ENCODE results near the gene ITGA2B. TPM values are rescaled to one million over a fixed set of nuclear protein-coding genes. Genes with fewer than 3 reads are reported as not detected.

The ITGA2B gene
- total RNA-seq, 6 donors from 2014 or later, result 3.0 to 18.1 (median 7.5) TPM

DNA sequence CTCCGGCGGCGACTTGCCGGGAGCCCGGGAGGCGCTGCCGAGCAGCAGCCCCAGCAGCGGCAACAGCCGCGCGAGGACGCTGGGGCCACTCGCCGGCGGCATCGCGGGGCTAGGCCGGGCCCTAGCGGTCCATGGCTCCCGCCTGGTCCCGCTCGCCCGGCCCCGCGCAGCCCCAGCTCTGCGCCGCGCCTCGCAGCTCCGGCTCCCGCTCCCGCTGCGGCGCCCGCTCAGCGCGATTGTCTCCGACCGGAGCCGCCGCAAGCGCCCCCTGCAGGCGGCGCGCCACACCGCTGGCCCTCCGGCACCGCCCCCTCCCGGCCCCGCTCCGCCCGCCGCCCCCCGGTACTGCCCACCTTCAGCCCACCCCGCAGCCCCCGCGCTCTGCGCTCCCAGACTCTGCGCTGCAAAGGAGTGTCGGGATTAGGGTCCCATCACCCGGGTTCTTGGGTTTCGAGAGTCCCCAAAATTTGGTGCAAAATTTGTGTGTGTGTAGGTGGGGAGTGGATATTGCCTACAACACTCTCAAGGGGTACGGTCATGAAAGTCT is 25.8 kb downstream of the ITGA2B start, which contains the start of gene FAM171A2:
FAM171A2 (minus strand) TSS at position 241 of the 547 bp plus-strand sequence; CDS start at position 102, 139 bp downstream.
- H3K27ac ChIP-seq, result peak within 1 kb of the TSS in 3 of 4 donors; percentile 21 to 74 (median 44)
- H3K27me3 ChIP-seq, result peaks cover 0 to 9% (median 3%) of the 10 kb centered on the region in 4 donors
- TF ChIP-seq POLR2A (IDR thresholded peaks at IDR 0.05) (no peak), EP300 (IDR thresholded peaks at IDR 0.05) (no peak), POLR2AphosphoS5 (IDR thresholded peaks at IDR 0.05) (no peak)
- TF ChIP-seq, protein P1, sequence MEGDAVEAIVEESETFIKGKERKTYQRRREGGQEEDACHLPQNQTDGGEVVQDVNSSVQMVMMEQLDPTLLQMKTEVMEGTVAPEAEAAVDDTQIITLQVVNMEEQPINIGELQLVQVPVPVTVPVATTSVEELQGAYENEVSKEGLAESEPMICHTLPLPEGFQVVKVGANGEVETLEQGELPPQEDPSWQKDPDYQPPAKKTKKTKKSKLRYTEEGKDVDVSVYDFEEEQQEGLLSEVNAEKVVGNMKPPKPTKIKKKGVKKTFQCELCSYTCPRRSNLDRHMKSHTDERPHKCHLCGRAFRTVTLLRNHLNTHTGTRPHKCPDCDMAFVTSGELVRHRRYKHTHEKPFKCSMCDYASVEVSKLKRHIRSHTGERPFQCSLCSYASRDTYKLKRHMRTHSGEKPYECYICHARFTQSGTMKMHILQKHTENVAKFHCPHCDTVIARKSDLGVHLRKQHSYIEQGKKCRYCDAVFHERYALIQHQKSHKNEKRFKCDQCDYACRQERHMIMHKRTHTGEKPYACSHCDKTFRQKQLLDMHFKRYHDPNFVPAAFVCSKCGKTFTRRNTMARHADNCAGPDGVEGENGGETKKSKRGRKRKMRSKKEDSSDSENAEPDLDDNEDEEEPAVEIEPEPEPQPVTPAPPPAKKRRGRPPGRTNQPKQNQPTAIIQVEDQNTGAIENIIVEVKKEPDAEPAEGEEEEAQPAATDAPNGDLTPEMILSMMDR (IDR thresholded peaks at IDR 0.05), result peak; percentile 84 to 97 (median 87)
- peaks cover 15 to 28% (median 20%) of the 10 kb centered on the region in 4 donors for H3K4me1 ChIP-seq
- no peaks in the 10 kb centered on the region for H3K9me3 ChIP-seq
- peak within 1 kb of the TSS; percentile 48 to 82 (median 56) for H3K4me3 ChIP-seq
- no peaks in the 10 kb centered on the region for H3K36me3 ChIP-seq
- 2 to 7% methylated on average over 1 to 9 of the region's 63 CpGs for WGBS, 2 donors
- ATAC-seq (ENCODE audit: low FRiP score in 2 of 2) (peak; percentile 66 to 96), DNase-seq (peak; percentile 56 to 95)

DNA sequence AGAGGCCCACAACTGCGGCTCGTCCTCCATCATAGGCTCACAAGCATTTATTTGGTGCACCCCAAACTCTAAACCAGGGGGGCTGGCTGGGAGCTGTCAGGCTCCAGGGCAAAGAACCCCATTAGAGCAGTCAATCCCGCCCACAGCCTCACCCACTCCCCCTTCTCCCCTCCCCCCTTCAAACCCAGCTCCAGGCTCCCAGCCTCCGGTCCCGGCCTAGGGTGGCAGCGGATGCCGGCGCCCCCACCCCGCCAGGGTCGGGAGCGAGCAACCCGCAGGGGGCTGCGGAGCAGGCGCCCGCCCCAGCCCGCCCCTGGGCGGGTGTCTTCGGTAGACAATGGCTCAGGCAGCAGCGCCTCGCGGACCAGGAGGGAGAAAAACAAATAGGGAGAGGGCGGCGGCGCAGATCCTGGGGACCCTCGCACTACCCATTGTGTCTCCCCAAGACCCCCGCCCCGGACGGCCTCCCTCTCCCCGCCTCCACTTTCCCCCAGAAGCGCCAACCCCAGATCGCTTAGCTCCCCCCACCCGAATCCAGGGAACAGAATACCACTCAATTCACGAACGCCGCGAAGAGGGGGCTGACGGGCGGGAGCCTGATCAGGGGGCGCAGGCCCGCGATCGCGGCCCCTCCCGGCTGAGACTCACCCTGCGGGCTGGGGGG is 26.4 kb downstream of the ITGA2B start:
- H3K4me3 ChIP-seq, result peak overlapping the region; percentile 48 to 82 (median 56)
- H3K27me3 ChIP-seq, result peaks cover 0 to 9% (median 3%) of the 10 kb centered on the region in 4 donors
- ATAC-seq (ENCODE audit: low FRiP score in 2 of 2) (peak in 1 of 2 donors; percentile 48), DNase-seq (peak in 1 of 2 donors; percentile 87)
- H3K4me1 ChIP-seq, result peaks cover 15 to 28% (median 20%) of the 10 kb centered on the region in 4 donors
- no peaks in the 10 kb centered on the region for H3K36me3 ChIP-seq
- 1 to 4% methylated on average over 17 to 32 of the region's 45 CpGs for WGBS, 2 donors
- TF ChIP-seq, protein P1 (IDR thresholded peaks at IDR 0.05), result no peak
- TF ChIP-seq POLR2A (IDR thresholded peaks at IDR 0.05), result no peak
- no peak for TF ChIP-seq EP300 (IDR thresholded peaks at IDR 0.05)
- no peak for TF ChIP-seq POLR2AphosphoS5 (IDR thresholded peaks at IDR 0.05)
- no peaks in the 10 kb centered on the region for H3K9me3 ChIP-seq
- peak overlapping the region in 2 of 4 donors; percentile 44 to 74 for H3K27ac ChIP-seq

DNA sequence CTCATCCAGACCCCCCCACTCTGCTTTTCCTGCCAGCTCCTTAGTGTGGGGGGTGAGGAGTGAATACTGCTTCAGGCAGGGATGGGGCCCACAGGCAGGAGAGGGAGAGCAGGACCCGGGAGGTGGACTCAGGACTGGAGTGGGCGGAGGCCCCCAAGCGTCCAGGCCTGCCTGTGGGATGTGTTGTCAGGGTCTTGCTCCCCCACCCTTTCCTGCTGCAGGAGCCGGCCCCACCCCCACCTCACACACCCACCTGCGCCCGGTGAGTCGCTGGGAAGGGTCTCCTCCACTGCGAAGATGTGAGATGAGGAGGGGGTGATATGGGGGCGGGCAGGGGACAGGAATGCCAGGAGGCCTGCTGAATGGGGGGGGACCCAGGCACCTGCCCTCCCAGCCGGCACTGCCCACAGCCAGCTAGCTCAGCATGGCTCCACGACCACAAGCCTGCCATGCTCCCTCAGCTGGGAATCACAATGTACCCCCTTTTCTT is 26.9 kb downstream of the ITGA2B start:
- H3K9me3 ChIP-seq, result no peaks in the 10 kb centered on the region
- H3K4me1 ChIP-seq, result peaks cover 15 to 28% (median 20%) of the 10 kb centered on the region in 4 donors
- H3K27me3 ChIP-seq, result peaks cover 0 to 9% (median 3%) of the 10 kb centered on the region in 4 donors
- no peak for DNase-seq
- no peak for TF ChIP-seq POLR2AphosphoS5 (IDR thresholded peaks at IDR 0.05)
- TF ChIP-seq EP300 (IDR thresholded peaks at IDR 0.05), result no peak
- TF ChIP-seq POLR2A (IDR thresholded peaks at IDR 0.05), result no peak
- TF ChIP-seq, protein P1 (IDR thresholded peaks at IDR 0.05), result no peak
- ATAC-seq (ENCODE audit: low FRiP score in 2 of 2), result no peak
- H3K4me3 ChIP-seq, result peak overlapping the region in 3 of 4 donors; percentile 49 to 82 (median 64)
- no peaks in the 10 kb centered on the region for H3K36me3 ChIP-seq
- 13 to 20% methylated on average over 4 to 10 of the region's 11 CpGs for WGBS, 2 donors
- peak overlapping the region in 1 of 4 donors; percentile 21 for H3K27ac ChIP-seq

DNA sequence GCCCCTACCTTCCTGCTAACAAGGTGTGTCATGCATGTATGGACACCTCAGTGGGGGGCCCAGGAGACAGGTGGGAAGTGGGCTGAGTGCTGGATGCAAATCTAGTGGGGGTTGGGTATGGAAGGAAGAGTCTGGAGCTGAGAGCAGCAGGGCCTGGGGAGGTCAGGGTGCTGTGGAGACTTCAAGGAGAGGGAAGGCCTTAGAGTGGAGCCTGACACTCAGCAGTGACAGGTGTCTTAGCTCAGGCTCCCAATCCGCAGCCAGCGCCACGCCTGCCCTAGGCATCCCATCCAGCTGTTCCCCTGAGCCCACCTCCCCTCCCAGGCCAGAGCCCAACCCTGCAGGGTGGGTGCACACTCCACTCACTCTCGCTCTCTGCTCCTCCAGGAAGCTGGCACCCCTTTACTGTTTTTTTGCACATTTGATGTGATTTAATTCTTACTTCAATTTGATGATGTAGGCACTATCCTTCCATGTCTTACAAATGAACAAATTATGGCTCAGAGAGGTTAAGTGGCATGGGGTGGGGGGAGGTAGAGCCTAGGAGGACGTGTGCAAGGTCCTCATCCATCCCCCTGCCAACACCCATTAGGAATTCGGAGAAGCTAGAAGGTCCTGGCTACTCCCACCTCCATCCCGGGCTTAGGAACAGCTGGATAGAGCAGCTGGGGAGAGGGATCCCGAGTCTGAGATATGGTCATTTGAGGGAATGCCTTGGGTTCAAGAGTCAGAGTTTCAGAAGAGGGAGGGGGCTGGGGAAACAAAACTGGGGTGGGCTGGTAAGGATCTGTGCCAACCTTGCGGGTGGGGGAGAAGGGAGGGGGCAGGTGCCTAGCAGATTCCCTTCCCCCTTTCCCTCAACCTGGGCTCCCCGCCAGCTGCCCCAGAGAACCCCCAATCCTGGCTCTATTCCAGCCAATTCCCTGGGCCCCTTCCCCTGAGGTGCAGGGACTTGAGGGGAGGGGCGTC is 27.9 kb downstream of the ITGA2B start:
- Histone ChIP-seq H3K27me3 (peaks cover 0 to 9% (median 3%) of the 10 kb centered on the region in 4 donors), H3K27ac (no peak overlapping the region), H3K36me3 (no peaks in the 10 kb centered on the region), H3K4me1 (peaks cover 15 to 28% (median 20%) of the 10 kb centered on the region in 4 donors), H3K4me3 (no peak overlapping the region), H3K9me3 (no peaks in the 10 kb centered on the region)
- WGBS, 2 donors, result 58 to 63% methylated on average over 8 to 11 of the region's 11 CpGs
- ATAC-seq (ENCODE audit: low FRiP score in 2 of 2), result no peak
- DNase-seq, result no peak
- TF ChIP-seq POLR2A (IDR thresholded peaks at IDR 0.05) (no peak), EP300 (IDR thresholded peaks at IDR 0.05) (no peak), POLR2AphosphoS5 (IDR thresholded peaks at IDR 0.05) (no peak)
- TF ChIP-seq, protein P1 (IDR thresholded peaks at IDR 0.05), result no peak

Measured in upper lobe of left lung (tissue), 6 donors.